NCI-H187 treated with DMSO at 0.1 percent for 48 hours (cell line): Measurements from ENCODE around the gene DHRS7B.
"Not testable (repeated sequence)": the region's sequence is repeated elsewhere in the genome, so short reads cannot be mapped to it uniquely, and the experiment has no call there.

Experiments used
- DNase-seq: peaks from one replicate; lab custom pipeline; 2025; lab: John Stamatoyannopoulos, UW

Gene DHRS7B

GRCh38 chr17:21108651-21109050 is 18.1 kb upstream of the DHRS7B start:
- no peak for DNase-seq

- DNase-seq = no peak
Observed at GRCh38 chr17:21113049-21113690, 13.6 kb upstream of the DHRS7B start.

DNA sequence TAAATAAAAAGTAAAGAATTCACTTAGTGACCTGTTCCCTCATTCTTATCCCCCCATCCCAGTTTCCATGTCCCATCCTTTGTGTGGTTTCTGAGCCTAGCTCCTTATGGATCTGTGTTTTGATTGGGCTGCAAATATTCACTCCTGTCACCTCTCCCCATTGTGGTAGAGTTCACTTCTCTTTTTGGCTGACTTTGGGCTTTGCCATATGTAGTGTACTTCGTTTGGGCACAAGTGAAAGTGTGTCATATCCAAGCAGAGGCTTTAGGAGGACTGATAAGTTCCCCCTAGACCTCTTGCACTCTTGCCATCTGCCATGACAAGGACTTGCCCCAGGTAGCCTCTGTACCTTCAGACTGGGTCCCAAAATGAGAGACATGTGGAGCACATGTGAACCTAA is 13.0 kb upstream of the DHRS7B start:
- DNase-seq = no peak

DNA sequence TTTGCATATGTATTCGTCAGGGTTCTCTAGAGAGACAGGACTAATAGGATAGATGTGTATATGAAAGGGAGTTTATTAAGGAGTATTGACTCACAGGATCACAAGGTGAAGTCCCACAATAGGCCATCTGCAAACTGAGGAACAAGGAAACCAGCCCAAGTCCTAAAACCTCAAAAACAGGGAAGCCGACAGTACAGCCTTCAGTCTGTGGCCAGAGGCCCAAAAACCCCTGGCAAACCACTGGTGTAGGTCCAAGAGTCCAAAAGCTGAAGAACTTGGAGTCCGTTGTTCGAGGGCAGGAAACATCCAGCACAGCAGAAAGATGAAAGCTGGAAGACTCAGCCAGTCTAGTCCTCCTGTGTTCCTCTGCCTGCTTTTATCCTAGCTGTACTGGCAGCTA is 12.0 kb upstream of the DHRS7B start:
- DNase-seq = not testable (repeated sequence)

DNA sequence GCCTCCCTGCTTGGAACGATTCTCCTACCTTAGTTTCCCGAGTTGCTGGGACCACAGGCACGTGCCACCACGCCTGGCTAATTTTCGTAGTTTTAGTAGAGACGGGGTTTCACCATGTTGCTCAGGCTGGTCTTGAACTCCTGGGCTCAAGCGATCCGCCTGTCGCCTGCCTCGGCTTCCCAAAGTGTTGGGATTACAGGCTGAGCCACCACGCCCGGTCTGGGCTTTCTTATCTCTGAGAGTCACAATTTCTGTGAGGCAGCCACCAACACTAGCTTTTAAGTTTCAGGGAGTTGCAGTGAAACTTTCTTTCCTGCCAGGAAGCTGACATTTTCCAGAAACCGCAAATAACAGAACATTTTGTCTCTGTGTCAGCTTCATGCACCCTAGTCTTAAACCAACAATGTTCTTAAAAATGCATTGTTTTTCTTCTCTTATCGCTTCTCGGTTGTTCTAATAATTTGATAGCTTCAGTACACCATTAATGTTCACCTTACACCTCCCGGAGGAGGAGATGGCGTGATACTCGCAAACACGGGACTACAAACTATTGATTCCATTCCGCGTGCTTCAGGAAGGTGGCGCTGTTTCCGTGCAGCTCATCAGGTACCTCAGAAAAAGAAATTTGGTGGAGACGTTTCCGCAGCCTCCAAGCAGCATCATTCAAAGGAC is 7.4 kb upstream of the DHRS7B start:
- DNase-seq = no peak

DNA sequence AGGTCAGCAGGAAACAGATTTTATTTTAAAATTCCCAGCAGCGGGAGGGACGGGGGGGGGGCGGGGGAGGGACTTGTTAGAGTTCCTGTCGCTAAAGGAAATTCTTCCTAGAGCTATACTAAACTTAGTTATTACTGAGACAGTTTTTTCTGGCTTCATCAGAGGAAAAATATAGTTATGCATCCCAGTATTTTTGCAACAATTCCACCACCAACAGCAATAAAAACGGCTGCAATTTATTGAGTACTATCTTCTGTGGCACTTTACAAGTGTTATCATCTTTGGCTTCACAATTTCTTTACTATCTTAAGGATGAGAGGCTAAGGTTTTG is 6.9 kb upstream of the DHRS7B start:
- no peak for DNase-seq

- no peak for DNase-seq
Observed at GRCh38 chr17:21124086-21124485, 2.7 kb upstream of the DHRS7B start.

GRCh38 chr17:21124517-21124916 is 2.2 kb upstream of the DHRS7B start:
- not testable (repeated sequence) for DNase-seq

GRCh38 chr17:21125862-21126261 is 902 bp upstream of the DHRS7B start:
- DNase-seq = no peak

DNA sequence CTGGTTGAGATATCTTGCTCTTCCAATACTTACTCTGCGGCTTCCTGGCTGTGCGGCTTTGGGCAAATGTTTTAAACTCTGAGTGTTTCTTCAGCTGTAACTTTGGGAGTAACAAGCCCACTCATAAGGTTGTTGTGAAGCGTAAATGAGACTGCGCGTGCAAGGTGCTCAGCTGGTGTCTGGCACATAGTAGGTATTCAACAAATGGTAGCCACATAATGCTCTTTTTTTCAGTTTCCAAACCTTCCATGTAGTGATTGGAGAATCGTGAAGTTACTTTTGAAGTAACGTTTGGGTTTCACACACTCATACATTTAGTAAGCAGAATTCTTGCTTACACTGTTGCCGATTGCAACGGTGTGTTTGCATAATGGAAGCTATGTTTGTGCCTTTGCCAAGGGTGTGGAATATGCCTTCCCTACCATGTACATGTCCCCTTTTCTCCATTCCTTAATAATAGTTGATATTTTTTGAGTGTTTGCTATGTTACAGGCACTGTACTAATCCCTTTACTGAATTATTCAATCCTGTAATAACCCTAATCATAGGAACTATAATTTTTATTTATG is 829 bp downstream of the DHRS7B start:
- no peak for DNase-seq

- DNase-seq = no peak
Observed at GRCh38 chr17:21129023-21129681, 2.4 kb downstream of the DHRS7B start.

DNA sequence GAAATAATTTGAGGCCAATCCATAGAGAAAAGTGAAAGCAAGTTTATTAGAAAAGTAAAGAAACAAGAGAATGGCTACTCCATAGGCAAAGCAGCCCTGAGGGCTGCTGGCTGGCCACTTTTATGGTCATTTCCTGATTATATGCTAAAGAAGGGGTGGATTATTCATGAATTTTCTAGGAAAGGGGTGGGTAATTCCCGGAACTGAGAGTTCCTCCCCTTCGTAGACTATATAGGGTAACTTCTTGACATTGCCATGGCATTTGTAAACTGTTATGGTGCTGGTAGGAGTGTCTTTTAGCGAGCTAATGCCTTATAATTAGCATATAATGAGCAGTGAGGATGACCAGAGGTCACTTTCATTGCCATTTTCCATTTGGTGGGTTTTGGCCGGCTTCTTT is 4.4 kb downstream of the DHRS7B start:
- no peak for DNase-seq

GRCh38 chr17:21132428-21132827 is 5.7 kb downstream of the DHRS7B start:
- no peak for DNase-seq

- DNase-seq = no peak
Observed at GRCh38 chr17:21134559-21134958, 7.8 kb downstream of the DHRS7B start.

DNA sequence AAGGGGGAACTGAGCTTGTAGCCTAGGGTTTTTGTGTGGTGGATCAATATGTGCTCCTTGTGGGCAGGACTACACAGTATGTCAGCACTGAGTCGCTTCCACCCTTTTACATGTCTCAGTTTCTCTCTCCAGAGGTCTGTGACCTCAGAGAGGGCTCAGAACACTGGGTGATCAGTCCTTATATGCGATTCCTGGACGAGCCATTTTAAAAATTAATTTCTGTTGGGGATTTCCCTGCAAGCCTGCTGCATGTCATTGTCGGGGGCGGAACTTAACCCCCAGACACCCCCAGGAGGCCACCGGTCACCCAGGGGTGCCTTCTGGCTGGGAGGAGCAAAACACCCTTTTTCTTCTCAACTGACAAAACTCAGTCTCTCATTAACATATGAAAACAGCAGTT is 14.1 kb downstream of the DHRS7B start:
- no peak for DNase-seq

DNA sequence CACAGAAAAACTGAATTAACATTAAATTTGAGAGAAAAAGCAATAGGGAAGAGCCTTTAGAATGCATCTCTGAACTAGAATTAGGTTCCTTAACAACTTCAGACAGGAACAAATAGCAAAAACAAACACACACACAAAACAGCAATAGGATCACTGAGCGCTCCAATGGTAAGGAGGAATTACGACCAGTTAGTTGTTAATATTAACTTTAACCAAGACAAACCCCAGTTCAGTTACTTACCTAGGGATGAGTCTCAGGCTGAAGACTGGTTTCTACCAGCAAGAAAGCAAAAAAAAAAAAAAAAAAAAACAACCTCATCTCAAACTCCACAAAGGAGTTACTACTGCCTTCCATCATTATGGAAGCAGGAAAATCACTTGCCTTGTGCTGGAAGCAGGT is 14.6 kb downstream of the DHRS7B start:
- DNase-seq = no peak

DNA sequence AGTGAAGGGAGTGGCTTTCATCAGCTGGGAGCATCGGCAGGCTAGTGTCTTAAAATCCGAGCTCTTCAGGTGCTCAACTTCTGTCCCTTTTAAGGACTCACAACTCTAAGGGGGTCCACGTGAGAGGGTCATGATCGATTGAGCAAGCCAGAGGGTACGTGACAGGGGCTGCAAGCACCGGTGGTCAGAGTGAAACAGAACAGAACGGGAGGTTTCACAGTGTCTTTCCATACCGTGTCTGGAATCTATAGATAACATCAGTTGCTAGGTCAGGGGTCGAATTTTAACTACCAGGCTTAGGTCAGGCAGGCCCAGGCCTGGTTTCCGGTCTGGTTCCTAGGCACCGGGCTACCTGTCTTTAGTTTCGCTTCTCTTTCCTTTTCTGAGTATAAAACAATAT is 15.3 kb downstream of the DHRS7B start:
- not testable (repeated sequence) for DNase-seq

- no peak for DNase-seq
Observed at GRCh38 chr17:21143695-21144094, 16.9 kb downstream of the DHRS7B start.

DNA sequence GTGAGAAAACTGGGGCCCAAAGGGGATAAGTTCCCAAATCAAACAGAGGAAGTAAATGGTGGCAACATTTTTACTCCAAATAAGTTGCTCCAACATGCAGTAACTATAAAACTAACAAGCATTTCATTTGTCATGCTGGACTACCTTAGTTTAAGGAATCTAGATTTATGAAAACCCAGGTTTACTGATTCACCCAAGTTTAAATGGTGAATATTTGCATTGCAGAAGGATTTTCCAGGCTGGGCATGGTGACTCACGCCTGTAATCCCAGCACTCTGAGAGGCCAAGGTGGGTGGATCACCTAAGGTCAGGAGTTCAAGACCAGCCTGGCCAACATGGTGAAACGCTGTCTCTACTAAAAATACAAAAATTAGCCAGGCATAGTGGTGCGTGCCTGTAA is 17.5 kb downstream of the DHRS7B start:
- not testable (repeated sequence) for DNase-seq

DNA sequence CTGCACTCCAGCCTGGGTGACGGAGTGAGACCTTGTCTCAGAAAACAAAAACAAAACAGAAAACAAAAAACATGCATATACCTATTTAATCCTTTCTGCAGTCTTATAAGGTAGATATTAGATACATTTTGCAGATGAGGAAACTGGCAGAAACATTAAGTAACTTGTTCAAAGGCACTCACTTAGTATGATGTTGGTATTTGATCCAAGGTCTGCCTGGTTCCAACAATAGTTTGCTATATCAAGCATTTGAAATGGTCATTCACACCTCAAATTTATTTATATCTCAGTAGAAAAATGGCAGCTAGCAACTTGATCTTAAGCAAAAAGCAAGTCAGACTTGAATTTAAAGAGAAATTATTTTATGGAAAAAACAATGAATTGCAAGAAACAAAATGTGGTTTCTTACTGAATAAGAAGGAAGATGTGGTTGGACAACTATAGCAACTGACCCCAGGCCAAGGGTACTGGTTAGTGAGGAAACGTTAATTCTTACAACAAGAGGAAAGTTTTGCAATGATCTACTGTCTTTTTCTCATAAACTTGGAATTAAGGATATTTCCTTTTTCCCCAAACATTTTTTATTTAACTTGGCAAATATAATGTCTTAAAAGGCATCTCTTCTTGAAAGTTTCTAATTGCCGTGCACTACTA is 19.7 kb downstream of the DHRS7B start:
- no peak for DNase-seq

- DNase-seq = no peak
Observed at GRCh38 chr17:21149621-21150020, 22.9 kb downstream of the DHRS7B start.

GRCh38 chr17:21152731-21153130 is 26.0 kb downstream of the DHRS7B start:
- DNase-seq = no peak
